ENCODE measurements around the gene COX20.

The COX20 gene

DNA sequence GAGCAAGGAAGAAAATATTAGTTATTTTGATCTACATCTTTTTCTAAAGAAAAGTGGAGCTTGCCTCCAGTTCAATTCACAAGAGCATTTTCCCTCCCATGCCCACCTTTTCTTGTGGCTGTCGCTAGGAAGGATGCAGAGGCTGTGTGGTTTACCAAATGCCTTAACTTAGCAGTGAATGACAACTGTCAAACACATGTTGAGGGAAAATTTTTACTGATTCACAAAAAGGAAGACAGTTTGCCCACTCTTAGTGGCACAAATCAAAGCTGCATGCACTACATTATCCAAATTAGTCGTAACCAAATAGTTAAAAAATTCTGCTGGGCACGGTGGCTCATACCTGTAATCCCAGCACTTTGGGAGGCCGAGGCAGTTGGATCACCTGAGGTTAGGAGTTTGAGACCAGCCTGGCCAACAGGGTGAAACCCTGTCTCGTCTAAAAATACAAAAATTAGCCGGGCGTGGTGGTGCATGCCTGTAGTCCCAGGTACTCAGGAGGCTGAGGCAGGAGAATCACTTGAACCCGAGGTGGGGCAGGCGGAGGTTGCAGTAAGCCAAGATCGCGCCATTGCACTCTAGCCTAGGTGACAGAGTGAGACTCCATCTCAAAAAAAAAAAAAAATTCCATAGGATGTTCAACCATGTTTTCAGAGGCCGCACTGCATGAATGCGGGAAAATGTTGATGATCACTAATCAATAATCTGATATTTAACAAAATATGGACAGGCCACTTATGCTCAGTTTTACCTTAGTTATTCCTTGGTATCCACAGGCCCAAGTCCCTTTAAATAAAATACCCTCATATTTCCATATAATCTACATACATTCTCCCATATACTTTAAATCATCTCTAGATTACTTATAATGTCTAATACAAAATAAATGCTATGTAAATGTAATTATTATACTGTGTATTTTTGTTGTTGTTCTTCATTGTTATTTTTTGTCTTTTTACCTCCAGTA lies 9.0 kb downstream of the COX20 start:
- no peak for FAIRE-seq
- DNase-seq (ENCODE audit: insufficient read length, low spot score) = no peak
- TF ChIP-seq TAF1 (IDR thresholded peaks at IDR 0.05; ENCODE audit: low read depth, low read length) = no peak
- 0 out of 2 replicates have a peak, but pooled peaks have one; percentile 49 for TF ChIP-seq POLR2AphosphoS5 (IDR thresholded peaks at IDR 0.05; ENCODE audit: low read depth, low read length)
- TF ChIP-seq POLR2A (IDR thresholded peaks at IDR 0.05; ENCODE audit: low read depth, low read length) = no peak

DNA sequence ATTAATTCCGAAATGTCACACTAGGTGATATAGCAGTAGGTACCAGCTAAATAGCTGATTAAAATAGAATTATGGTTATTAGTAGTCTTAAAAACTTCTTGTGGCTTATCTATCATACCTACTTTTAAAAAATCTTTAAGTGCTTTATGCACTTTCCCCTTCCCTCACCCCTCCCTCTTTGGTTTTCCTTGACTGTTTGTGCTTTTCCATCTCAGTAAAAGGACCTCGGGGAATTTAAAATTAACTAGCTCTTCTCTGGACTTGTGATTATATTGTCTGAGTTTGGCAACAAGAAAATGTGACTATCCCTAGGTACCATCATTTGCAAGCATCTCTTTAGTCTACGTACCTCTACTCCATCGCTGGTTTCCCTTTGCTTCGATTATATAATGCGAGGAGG lies 11.2 kb downstream of the COX20 start:
- TF ChIP-seq TAF1 (IDR thresholded peaks at IDR 0.05; ENCODE audit: low read depth, low read length) (no peak), PAX5 (IDR thresholded peaks at IDR 0.05; ENCODE audit: insufficient read depth, low read length, severe bottlenecking) (no peak), POLR2A (IDR thresholded peaks at IDR 0.05; ENCODE audit: low read depth, low read length) (no peak), POLR2AphosphoS5 (IDR thresholded peaks at IDR 0.05; ENCODE audit: low read depth, low read length) (no peak), POU2F2 (IDR thresholded peaks at IDR 0.05; ENCODE audit: low read depth, low read length) (no peak), SPI1 (IDR thresholded peaks at IDR 0.05; ENCODE audit: low read depth, low read length) (no peak)
- FAIRE-seq (no peak), DNase-seq (ENCODE audit: insufficient read length, low spot score) (no peak)

DNA sequence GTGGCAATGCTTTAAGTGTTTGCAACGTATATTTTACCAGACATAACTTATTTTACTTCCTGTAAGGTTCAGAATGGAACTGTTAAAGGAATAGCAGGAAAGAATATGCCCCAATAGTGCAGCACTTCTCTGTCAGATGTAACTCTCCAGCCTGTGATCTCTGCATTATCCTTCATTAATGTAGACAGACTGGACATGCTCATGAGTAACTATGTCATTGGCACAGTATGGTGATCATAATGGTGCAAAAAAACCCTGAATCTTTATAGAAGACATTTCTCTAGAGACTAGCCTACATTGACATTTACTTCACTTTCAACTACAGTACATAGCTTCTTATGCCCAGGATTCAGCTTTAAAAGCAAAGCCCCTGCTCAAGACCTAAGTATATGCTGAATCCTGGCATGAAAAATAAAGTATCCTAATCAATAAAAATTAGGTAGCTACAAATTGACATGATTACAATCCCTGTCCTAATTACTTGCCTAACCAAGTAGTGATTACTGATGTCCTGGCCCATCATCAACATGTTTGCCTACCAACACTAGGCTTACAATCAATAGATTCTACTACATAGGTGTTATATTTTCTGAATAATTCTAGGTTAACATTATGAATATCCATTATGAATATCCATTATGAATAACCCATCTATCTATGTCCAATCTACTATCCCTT lies 13.9 kb downstream of the COX20 start:
- TF ChIP-seq POLR2A (IDR thresholded peaks at IDR 0.05; ENCODE audit: low read depth, low read length) (peak; percentile 61; the same call in 1 of the 2 replicates), POU2F2 (IDR thresholded peaks at IDR 0.05; ENCODE audit: low read depth, low read length) (no peak), SPI1 (IDR thresholded peaks at IDR 0.05; ENCODE audit: low read depth, low read length) (no peak), POLR2AphosphoS5 (IDR thresholded peaks at IDR 0.05; ENCODE audit: low read depth, low read length) (peak; percentile 81)
- FAIRE-seq = no peak
- DNase-seq (ENCODE audit: insufficient read length, low spot score) = no peak

DNA sequence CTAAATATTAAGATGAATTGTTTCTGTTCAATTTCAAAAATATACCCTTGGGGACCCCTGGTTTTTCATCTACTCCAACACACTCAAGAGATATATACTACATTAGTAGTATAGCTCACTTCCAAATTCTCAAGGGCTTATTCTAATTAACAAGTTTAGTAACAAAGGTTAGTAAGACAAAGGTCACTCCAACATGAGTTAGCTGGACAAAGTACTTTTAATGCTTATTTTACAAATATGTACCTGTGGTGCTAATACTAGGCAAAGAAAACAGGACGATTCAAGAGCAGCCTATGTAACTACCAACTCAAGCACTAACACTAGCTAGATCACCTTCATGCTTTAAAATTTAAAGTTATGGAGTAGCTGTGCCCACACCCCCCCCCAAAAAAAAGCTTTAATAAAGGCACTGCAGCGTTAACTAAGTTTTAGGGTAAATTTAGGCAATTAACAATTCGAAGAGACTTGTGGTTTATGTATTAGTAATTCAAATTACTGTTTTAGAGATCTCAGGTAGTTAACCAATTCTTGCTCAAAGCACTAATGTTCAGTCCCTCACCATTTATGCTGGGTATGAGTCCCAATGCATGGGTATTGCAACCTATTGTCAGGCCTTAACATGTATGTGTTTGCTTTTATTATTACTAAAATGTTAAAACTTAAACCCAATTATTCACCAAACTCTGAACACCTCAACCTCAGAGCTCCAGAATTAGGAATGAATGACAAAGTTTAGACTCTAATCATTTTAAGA lies 14.8 kb downstream of the COX20 start:
- DNase-seq (ENCODE audit: insufficient read length, low spot score) (no peak), FAIRE-seq (no peak)
- TF ChIP-seq POLR2AphosphoS5 (IDR thresholded peaks at IDR 0.05; ENCODE audit: low read depth, low read length) = peak; percentile 66; the same call in 1 of the 2 replicates
- no peak for TF ChIP-seq POU2F2 (IDR thresholded peaks at IDR 0.05; ENCODE audit: low read depth, low read length)
- peak; percentile 77 for TF ChIP-seq POLR2A (IDR thresholded peaks at IDR 0.05; ENCODE audit: low read depth, low read length)
- no peak for TF ChIP-seq SPI1 (IDR thresholded peaks at IDR 0.05; ENCODE audit: low read depth, low read length)
- no peak for TF ChIP-seq PAX5 (IDR thresholded peaks at IDR 0.05; ENCODE audit: insufficient read depth, low read length, severe bottlenecking)
- TF ChIP-seq TAF1 (IDR thresholded peaks at IDR 0.05; ENCODE audit: low read depth, low read length) = no peak

DNA sequence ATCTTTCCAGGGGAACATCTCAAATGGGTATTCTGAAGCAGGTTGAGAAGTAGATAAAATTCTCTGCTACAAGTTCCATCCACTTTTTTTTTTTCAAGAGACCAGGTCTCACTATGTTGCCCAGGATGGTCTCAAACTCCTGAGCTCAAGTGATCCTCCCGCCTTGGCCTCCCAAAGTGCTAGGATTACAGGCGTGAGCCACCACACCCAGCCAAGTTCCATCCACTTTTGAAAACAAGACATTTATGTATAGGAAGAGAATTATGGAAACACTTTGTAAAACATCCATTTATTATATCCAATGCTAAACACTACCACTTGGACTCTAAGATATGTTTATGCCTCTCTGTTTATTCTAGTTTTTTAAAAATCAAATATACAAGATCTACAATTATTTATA lies 15.4 kb downstream of the COX20 start:
- TF ChIP-seq POLR2AphosphoS5 (IDR thresholded peaks at IDR 0.05; ENCODE audit: low read depth, low read length) (no peak), POU2F2 (IDR thresholded peaks at IDR 0.05; ENCODE audit: low read depth, low read length) (no peak), POLR2A (IDR thresholded peaks at IDR 0.05; ENCODE audit: low read depth, low read length) (0 out of 2 replicates have a peak, but pooled peaks have one; percentile 18)
- FAIRE-seq (no peak), DNase-seq (ENCODE audit: insufficient read length, low spot score) (no peak)

DNA sequence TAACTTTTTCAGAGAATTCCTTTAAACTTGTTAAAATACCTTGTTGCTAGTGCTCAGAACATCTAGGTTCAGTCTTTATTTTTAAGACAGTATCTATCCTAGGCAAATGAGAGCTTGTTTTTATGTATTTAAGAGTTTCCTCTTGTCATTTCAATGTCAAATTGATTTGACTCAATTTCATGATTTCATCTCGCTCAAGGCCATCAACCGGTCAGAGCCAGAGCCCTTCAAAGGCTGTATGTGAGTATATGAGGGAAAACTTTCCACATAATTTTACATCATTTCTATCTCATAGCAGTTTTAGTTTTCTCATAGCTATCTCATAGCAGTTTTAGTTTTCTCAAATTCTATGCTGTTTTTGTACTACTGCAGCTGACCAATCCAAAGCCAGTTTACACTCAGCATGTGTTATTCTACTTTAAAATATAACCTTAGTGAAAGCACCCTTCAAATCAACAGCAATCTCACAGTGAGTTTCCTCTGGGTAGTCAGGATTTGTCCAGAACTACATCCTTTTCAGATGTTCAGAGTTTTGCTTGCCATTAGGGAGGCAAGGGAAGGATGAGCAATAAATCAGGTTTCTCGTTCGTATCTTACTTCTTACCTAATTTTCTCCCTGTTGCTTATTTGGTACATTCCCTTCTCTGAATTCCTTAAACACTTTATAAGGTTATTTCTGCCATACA lies 16.2 kb downstream of the COX20 start:
- DNase-seq (ENCODE audit: insufficient read length, low spot score) = no peak
- TF ChIP-seq POU2F2 (IDR thresholded peaks at IDR 0.05; ENCODE audit: low read depth, low read length) = 0 out of 2 replicates have a peak, but pooled peaks have one; percentile 6
- no peak for TF ChIP-seq PAX5 (IDR thresholded peaks at IDR 0.05; ENCODE audit: insufficient read depth, low read length, severe bottlenecking)
- peak; percentile 80 for TF ChIP-seq POLR2AphosphoS5 (IDR thresholded peaks at IDR 0.05; ENCODE audit: low read depth, low read length)
- no peak for TF ChIP-seq SPI1 (IDR thresholded peaks at IDR 0.05; ENCODE audit: low read depth, low read length)
- no peak for TF ChIP-seq TAF1 (IDR thresholded peaks at IDR 0.05; ENCODE audit: low read depth, low read length)
- peak; percentile 58 for TF ChIP-seq POLR2A (IDR thresholded peaks at IDR 0.05; ENCODE audit: low read depth, low read length)
- FAIRE-seq = no peak

DNA sequence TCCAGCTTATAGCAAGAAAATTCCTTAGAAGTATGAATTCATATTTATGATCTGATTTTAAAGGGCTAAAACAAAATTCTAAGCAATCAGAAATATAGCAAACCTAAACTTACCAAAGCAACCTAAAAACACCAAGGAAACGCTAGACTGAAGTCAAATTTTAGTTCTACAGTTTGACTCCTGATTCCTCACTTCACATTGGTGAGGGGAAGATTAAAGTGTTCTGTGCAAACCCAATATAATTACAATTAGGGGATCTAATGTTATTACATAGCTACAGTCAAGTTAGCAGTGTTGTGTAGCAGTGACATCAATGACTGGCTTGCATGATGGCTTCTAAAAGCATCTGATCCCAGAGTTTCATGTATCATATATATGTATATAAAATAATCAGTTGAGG lies 17.2 kb downstream of the COX20 start:
- TF ChIP-seq POLR2A (IDR thresholded peaks at IDR 0.05; ENCODE audit: low read depth, low read length) = peak; percentile 54; the same call in 1 of the 2 replicates
- TF ChIP-seq PAX5 (IDR thresholded peaks at IDR 0.05; ENCODE audit: insufficient read depth, low read length, severe bottlenecking) = no peak
- TF ChIP-seq POLR2AphosphoS5 (IDR thresholded peaks at IDR 0.05; ENCODE audit: low read depth, low read length) = peak; percentile 67; the same call in 1 of the 2 replicates
- no peak for DNase-seq (ENCODE audit: insufficient read length, low spot score)
- FAIRE-seq = no peak

DNA sequence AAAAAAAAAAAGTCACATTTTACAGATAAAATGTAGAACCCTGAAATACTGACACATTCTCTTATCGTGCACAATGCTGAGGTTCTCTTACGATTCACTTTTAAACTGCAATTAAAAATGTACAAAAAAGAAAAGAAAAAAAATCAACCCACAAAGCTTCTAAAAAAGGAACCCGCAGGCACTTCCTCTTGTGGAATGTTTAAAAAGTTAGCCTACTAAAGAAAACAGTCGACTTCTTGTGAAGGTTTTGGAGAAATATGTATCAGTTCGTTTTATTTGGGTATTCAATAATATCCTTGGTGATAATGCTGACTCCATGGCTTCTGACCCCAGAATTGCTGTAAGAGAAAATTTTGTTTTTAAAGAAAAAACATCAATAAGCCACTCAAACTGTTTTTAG lies 18.7 kb downstream of the COX20 start:
- DNase-seq (ENCODE audit: insufficient read length, low spot score) (no peak), FAIRE-seq (no peak)
- peak; percentile 23; the same call in 1 of the 2 replicates for TF ChIP-seq SPI1 (IDR thresholded peaks at IDR 0.05; ENCODE audit: low read depth, low read length)
- TF ChIP-seq POLR2AphosphoS5 (IDR thresholded peaks at IDR 0.05; ENCODE audit: low read depth, low read length) = no peak

All from GM12891 (cell line).